OCI-LY7 (cell line): Measurements from ENCODE around the gene TBX4. TPM values are rescaled to one million over a fixed set of nuclear protein-coding genes. Genes with fewer than 3 reads are reported as not detected.

Experiments used
- BruUV-seq: library from RNA; stranded (reverse); fragments of 400-500 nt; replicated peaks from 2 replicates; lab custom pipeline; 2021; lab: Mats Ljungman, UMichigan
- CTCF ChIA-PET: fragments of 300-600 bp; sonication (Branson Sonifier 250); formaldehyde crosslinking; loops from one replicate; lab custom pipeline; 2022; ENCODE audit warnings: antibody characterized with exemption; ENCODE audit not compliant: unreplicated experiment; lab: Charles Lee
- POLR2A ChIA-PET: fragments of 300-600 bp; sonication (Branson Sonifier 250); formaldehyde crosslinking; loops from one replicate; lab custom pipeline; 2022; ENCODE audit warnings: antibody characterized with exemption; lab: Charles Lee
- DNase-seq: peaks from one replicate; pipeline ENCODE4 v3.0.0-alpha.2; 2015; ENCODE audit warnings: low spot score
- H2AFZ ChIP-seq: fragments of 200-600 bp; sonication (generic), shearing (Covaris generic); 2 replicates; pipeline ENCODE4 v1.6.1; 2014; ENCODE audit warnings: mild to moderate bottlenecking, antibody characterized with exemption, low read length, moderate library complexity
- H3K27ac ChIP-seq: fragments of 200-600 bp; sonication (generic); 2 replicates; pipeline ENCODE4 v1.5.1; 2014; ENCODE audit warnings: mixed run types, low read depth, mild to moderate bottlenecking, moderate library complexity, low read length, inconsistent platforms; ENCODE audit not compliant: poor library complexity, severe bottlenecking
- H3K36me3 ChIP-seq: fragments of 200-600 bp; sonication (generic); 2 replicates; pipeline ENCODE4 v1.6.1; 2014; ENCODE audit warnings: mild to moderate bottlenecking, antibody characterized with exemption, low read length, moderate library complexity, mixed read lengths; ENCODE audit not compliant: insufficient read depth
- H3K4me1 ChIP-seq: fragments of 200-600 bp; sonication (generic); 2 replicates; pipeline ENCODE4 v1.5.1; 2014; ENCODE audit warnings: mild to moderate bottlenecking, low read length; ENCODE audit not compliant: insufficient read depth, poor library complexity, severe bottlenecking
- H3K4me2 ChIP-seq: fragments of 200-600 bp; sonication (generic); 2 replicates; pipeline ENCODE4 v1.6.1; 2014; ENCODE audit warnings: mild to moderate bottlenecking, low read length
- H3K4me3 ChIP-seq: fragments of 200-600 bp; sonication (generic); 2 replicates; pipeline ENCODE4 v1.5.1; 2014; ENCODE audit warnings: mild to moderate bottlenecking, low read depth, low read length; ENCODE audit not compliant: poor library complexity, severe bottlenecking
- H3K79me2 ChIP-seq: fragments of 200-600 bp; sonication (generic); 2 replicates; pipeline ENCODE4 v1.6.1; 2016; ENCODE audit warnings: low read depth, mild to moderate bottlenecking, low read length, moderate library complexity, mixed read lengths; ENCODE audit not compliant: insufficient read depth
- H3K9me2 ChIP-seq: fragments of 200-600 bp; sonication (generic); 2 replicates; pipeline ENCODE4 v1.6.1; 2016; ENCODE audit warnings: mild to moderate bottlenecking, low read length, mixed read lengths; ENCODE audit not compliant: insufficient read depth
- H3K9me3 ChIP-seq: fragments of 200-600 bp; sonication (generic); 2 replicates; pipeline ENCODE4 v1.6.1; 2014; ENCODE audit warnings: mild to moderate bottlenecking, mixed run types, low read length, mixed read lengths
- H4K20me1 ChIP-seq: fragments of 200-600 bp; sonication (generic); 2 replicates; pipeline ENCODE4 v1.6.1; 2014; ENCODE audit warnings: mild to moderate bottlenecking, antibody characterized with exemption, low read length, moderate library complexity, mixed read lengths; ENCODE audit not compliant: insufficient read depth
- EZH2phosphoT487 ChIP-seq: fragments of 200-600 bp; sonication (generic); IDR thresholded peaks from 2 replicates; pipeline ENCODE4 v1.6.1; 2018; ENCODE audit warnings: low read depth, borderline replicate concordance, mild to moderate bottlenecking, mixed run types, antibody characterized with exemption, low read length, moderate library complexity, mixed read lengths
- intact Hi-C: fragments of 100-400 bp; cut with micrococcal nuclease; formaldehyde crosslinking; loops from one replicate; pipeline ENCODE4 v1.10.0; 2022; ENCODE audit not compliant: unreplicated experiment
- total RNA-seq, 2 experiments: library from RNA; depleted of rRNA in 1 of 2; stranded (reverse); fragments of >200 nt in 1 of 2; shearing (Covaris generic) in 1 of 2; gene quantifications; 2 replicates each; pipeline ENCODE4 v1.2.3, GENCODE V29; 2014 to 2022
- TF ChIP-seq, protein P1 (sequence below): fragments of 200-600 bp; sonication (generic); conservative IDR thresholded peaks from 2 replicates; pipeline ENCODE4 v1.5.1; 2014; ENCODE audit warnings: mild to moderate bottlenecking, antibody characterized with exemption, low read length, moderate library complexity, mixed read lengths

The TBX4 gene
- total RNA-seq, 2 experiments from 2014 or later: not detected

DNA sequence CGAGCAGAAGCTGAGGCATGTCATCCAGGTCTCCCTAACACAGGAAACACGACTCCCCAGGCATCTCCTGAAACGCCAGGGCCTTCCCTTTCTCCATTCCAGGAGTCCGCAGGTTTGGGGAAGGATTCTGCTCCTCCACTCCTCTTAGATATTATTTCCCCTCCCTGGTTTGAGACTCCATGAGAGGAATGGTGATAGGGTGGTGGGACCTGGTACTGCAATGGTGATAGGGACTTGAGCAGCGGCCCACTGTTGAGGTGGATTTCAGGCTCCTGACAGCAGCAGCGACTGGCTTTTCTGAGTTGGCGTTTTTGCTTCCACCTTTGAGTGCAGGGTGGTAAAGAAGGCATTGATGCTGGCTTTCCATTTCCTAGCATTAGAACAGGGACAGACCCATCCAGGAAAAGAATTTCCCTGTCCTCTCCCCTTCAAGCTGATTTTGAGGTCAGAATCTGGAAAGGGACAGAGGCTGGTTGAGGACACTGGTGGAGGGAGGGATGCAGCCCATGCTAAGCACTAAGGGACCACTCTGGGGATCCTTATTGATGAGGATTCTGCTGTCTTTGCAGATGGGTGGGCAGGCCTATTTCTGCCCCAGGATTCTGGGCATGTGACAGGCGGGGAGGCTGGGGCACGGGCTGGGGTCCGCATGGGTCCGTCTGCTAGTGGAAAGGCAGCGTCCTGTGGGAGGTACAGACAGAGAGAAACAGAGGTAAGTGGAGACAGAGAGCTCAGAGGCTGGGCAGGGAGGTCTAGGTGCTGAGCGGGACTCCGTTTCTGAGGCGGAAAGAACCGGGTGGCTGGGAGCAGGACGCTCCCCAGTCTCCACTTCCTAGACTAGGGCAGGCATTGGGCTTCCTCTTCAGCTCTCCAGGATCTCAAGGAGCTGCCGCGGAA is 1.3 kb upstream of the TBX4 start:
- Histone ChIP-seq H3K36me3 (no peaks in the 10 kb centered on the region), H3K9me2 (no peaks in the 10 kb centered on the region), H3K9me3 (no peaks in the 10 kb centered on the region), H4K20me1 (no peaks in the 10 kb centered on the region), H3K4me1 (no peaks in the 10 kb centered on the region), H3K79me2 (no peaks in the 10 kb centered on the region), H3K4me3 (no peak overlapping the region), H3K4me2 (no peak overlapping the region), H3K27ac (no peak overlapping the region), H2AFZ (no peak overlapping the region)
- CTCF ChIA-PET: no interaction called here
- intact Hi-C loops: no loop called here
- BruUV-seq: no TSS peak
- TF ChIP-seq, protein P1, sequence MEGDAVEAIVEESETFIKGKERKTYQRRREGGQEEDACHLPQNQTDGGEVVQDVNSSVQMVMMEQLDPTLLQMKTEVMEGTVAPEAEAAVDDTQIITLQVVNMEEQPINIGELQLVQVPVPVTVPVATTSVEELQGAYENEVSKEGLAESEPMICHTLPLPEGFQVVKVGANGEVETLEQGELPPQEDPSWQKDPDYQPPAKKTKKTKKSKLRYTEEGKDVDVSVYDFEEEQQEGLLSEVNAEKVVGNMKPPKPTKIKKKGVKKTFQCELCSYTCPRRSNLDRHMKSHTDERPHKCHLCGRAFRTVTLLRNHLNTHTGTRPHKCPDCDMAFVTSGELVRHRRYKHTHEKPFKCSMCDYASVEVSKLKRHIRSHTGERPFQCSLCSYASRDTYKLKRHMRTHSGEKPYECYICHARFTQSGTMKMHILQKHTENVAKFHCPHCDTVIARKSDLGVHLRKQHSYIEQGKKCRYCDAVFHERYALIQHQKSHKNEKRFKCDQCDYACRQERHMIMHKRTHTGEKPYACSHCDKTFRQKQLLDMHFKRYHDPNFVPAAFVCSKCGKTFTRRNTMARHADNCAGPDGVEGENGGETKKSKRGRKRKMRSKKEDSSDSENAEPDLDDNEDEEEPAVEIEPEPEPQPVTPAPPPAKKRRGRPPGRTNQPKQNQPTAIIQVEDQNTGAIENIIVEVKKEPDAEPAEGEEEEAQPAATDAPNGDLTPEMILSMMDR: no peak
- TF ChIP-seq EZH2phosphoT487: no peak
- POLR2A ChIA-PET: interaction anchor here (1.1 kb wide), 1 partner anchor 11 kb away, joined by 3 read pairs; no protein-coding TSS in a partner anchor
- DNase-seq: no peak

DNA sequence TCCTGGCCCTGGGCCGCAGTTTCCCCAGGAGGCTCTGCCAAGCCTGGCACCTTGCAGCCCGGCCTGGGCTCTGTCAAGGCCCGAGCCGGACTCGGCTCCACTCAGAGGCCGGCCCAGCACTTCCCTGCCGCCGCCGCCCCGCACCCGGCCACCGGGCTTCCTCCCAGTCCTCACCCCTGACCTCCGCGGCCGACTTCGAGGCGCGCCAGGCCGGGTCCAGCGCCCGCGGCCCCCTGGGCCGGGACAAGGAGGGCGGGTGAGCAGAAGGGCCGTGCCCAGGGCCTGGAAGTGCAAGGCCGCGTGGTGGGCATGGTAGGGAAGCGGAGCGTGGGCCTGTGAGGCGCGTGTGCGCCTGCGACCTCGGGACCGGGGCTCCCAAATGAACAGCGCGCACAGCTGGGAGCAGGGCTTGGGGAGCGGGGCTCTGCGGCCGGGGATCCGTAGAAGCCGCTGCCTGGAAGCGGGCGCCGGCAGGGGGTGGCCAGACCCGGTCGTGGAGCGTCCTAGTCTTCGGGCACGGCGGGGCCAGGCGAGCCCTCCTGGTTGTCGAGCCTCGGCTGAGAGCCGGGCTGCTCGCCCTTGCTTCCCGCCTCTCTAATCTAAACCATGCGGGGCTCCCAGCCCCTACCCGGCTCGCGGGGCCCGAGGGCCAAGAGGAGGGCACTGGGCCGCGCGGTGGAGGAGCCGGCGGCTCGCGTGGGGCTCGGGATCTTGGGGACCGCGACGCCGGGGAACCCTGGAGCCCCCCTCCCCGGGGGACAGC is 503 bp upstream of the TBX4 start:
- intact Hi-C loops: no loop called here
- H4K20me1 ChIP-seq: no peaks in the 10 kb centered on the region
- no peak overlapping the region for H3K27ac ChIP-seq
- no peak overlapping the region for H3K4me2 ChIP-seq
- H3K36me3 ChIP-seq: no peaks in the 10 kb centered on the region
- CTCF ChIA-PET: no interaction called here
- no peaks in the 10 kb centered on the region for H3K9me2 ChIP-seq
- no TSS peak for BruUV-seq
- no peak overlapping the region for H3K4me3 ChIP-seq
- TF ChIP-seq, protein P1: no peak
- TF ChIP-seq EZH2phosphoT487: no peak
- no peaks in the 10 kb centered on the region for H3K9me3 ChIP-seq
- H3K79me2 ChIP-seq: no peaks in the 10 kb centered on the region
- no peaks in the 10 kb centered on the region for H3K4me1 ChIP-seq
- POLR2A ChIA-PET: no interaction called here
- no peak overlapping the region for H2AFZ ChIP-seq
- no peak for DNase-seq
